Esophagus (tissue), 2 donors: ENCODE data around the gene WARS2. TPM values are rescaled to one million over a fixed set of nuclear protein-coding genes. Genes with fewer than 3 reads are reported as not detected.

ENCODE experiments used
- H3K27ac ChIP-seq, 2 donors: one replicate each; pipeline ENCODE4 v1.5.1; 2013; ENCODE audit warnings: low read depth in 2 of 2, mild to moderate bottlenecking in 2 of 2, inconsistent platforms in 1 of 2, low read length in 1 of 2, moderate library complexity in 1 of 2
- H3K27me3 ChIP-seq, 2 donors: one replicate each; pipeline ENCODE4 v1.6.1; 2013; ENCODE audit warnings: low read length in 2 of 2, control low read depth in 1 of 2, mild to moderate bottlenecking in 1 of 2; ENCODE audit not compliant: insufficient read depth in 2 of 2, control insufficient read depth in 1 of 2
- H3K36me3 ChIP-seq, 2 donors: one replicate each; pipeline ENCODE4 v1.6.1; 2013; ENCODE audit warnings: low read length in 1 of 2; ENCODE audit not compliant: control insufficient read depth in 2 of 2, insufficient read depth in 2 of 2
- H3K4me1 ChIP-seq, 2 donors: one replicate each; pipeline ENCODE4 v1.6.1; 2013; ENCODE audit warnings: low read length in 1 of 2; ENCODE audit not compliant: control insufficient read depth in 2 of 2, insufficient read depth in 2 of 2
- H3K4me3 ChIP-seq, 2 donors: one replicate each; pipeline ENCODE4 v1.5.1; 2013; ENCODE audit warnings: low read length in 2 of 2, mild to moderate bottlenecking in 2 of 2, low read depth in 1 of 2, moderate library complexity in 1 of 2
- H3K9me3 ChIP-seq, 2 donors: one replicate each; pipeline ENCODE4 v1.6.1; 2013; ENCODE audit warnings: mild to moderate bottlenecking in 2 of 2, low read depth in 1 of 2, low read length in 1 of 2, moderate library complexity in 1 of 2; ENCODE audit not compliant: control insufficient read depth in 2 of 2, insufficient read depth in 1 of 2
- WGBS, 2 donors: extraction: QIAGEN DNeasy Blood & Tissue Kit; methylation state at CpG; one replicate each; pipeline ENCODE4 v1.1.7; 2013; 5-methylcytosine and 5-hydroxymethylcytosine counted together
- polyA plus RNA-seq, 2 donors: library from polyadenylated mRNA; stranded (reverse); fragments of 200-250 nt; gene quantifications; one replicate each; pipeline ENCODE4 v1.2.3, GENCODE V29; 2013
- donor health status: healthy with polysubstance abuse.
- donor health status: Bipolar disorder and iron deficiency.

WARS2 gene
- polyA plus RNA-seq, 2 donors: 3.4 to 5.0 TPM

- Histone ChIP-seq H3K27ac (no peak overlapping the region), H3K36me3 (no peaks in the 10 kb centered on the region), H3K9me3 (no peaks in the 10 kb centered on the region), H3K4me1 (no peaks in the 10 kb centered on the region), H3K27me3 (no peaks in the 10 kb centered on the region), H3K4me3 (no peak overlapping the region)
- 53 to 67% methylated on average over 1 of the region's 1 CpG for WGBS, 2 donors
Observed at GRCh38 chr1:119083479-119083878, 57.0 kb downstream of the WARS2 start.

- WGBS, 2 donors: 84 to 86% methylated on average over 3 of the region's 3 CpGs
- H3K27me3 ChIP-seq: no peaks in the 10 kb centered on the region
- no peaks in the 10 kb centered on the region for H3K36me3 ChIP-seq
- no peak overlapping the region for H3K27ac ChIP-seq
- no peak overlapping the region for H3K4me3 ChIP-seq
- H3K4me1 ChIP-seq: no peaks in the 10 kb centered on the region
- no peaks in the 10 kb centered on the region for H3K9me3 ChIP-seq
Observed at GRCh38 chr1:119081700-119082099, 58.8 kb downstream of the WARS2 start.

- Histone ChIP-seq H3K27me3 (no peaks in the 10 kb centered on the region), H3K9me3 (no peaks in the 10 kb centered on the region)
Observed at GRCh38 chr1:119081267-119081666, 59.2 kb downstream of the WARS2 start.

GRCh38 chr1:119080586-119080985, 59.9 kb downstream of the WARS2 start:
- no peak overlapping the region for H3K27ac ChIP-seq
- 39 to 44% methylated on average over 4 of the region's 4 CpGs for WGBS, 2 donors
- H3K4me3 ChIP-seq: no peak overlapping the region
- H3K36me3 ChIP-seq: no peaks in the 10 kb centered on the region
- no peaks in the 10 kb centered on the region for H3K27me3 ChIP-seq
- H3K9me3 ChIP-seq: no peaks in the 10 kb centered on the region
- no peaks in the 10 kb centered on the region for H3K4me1 ChIP-seq

More at GRCh38 chr1:119081267-119081666, 59.2 kb downstream of the WARS2 start:
- Histone ChIP-seq H3K4me1 (no peaks in the 10 kb centered on the region), H3K27ac (no peak overlapping the region), H3K36me3 (no peaks in the 10 kb centered on the region), H3K4me3 (no peak overlapping the region)

GRCh38 chr1:119079881-119080280, 60.6 kb downstream of the WARS2 start:
- H3K4me3 ChIP-seq: no peak overlapping the region
- no peaks in the 10 kb centered on the region for H3K4me1 ChIP-seq
- no peaks in the 10 kb centered on the region for H3K9me3 ChIP-seq
- H3K36me3 ChIP-seq: no peaks in the 10 kb centered on the region
- H3K27ac ChIP-seq: no peak overlapping the region
- no peaks in the 10 kb centered on the region for H3K27me3 ChIP-seq
- WGBS, 2 donors: 97 to 100% methylated on average over 1 of the region's 1 CpG

- Histone ChIP-seq H3K9me3 (no peaks in the 10 kb centered on the region), H3K4me1 (no peaks in the 10 kb centered on the region), H3K4me3 (no peak overlapping the region), H3K27ac (no peak overlapping the region), H3K27me3 (no peaks in the 10 kb centered on the region), H3K36me3 (no peaks in the 10 kb centered on the region)
- WGBS, 2 donors: 25 to 55% methylated on average over 1 of the region's 1 CpG
Observed at GRCh38 chr1:119075614-119076013, 64.8 kb downstream of the WARS2 start.

DNA sequence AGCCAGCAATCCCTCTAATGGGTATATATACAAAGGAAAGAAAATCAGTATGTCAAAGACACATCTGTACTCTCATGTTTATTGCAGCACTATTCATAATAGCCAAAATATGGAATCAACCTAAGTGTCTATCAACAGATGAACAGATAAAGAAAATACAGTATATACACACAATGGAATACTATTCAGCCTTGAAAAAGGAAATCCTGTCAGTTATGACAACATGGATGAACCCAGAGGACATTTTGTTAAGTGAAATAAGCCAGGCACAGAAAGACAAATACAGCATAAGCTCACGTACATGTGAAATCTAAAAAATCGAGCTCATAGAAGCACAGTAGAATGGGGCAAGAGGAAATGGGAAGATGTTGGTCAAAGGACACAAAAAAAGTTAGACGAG, 69.1 kb downstream of the WARS2 start:
- Histone ChIP-seq H3K9me3 (no peaks in the 10 kb centered on the region), H3K27me3 (no peaks in the 10 kb centered on the region), H3K4me1 (no peaks in the 10 kb centered on the region), H3K27ac (no peak overlapping the region), H3K4me3 (no peak overlapping the region), H3K36me3 (no peaks in the 10 kb centered on the region)
- WGBS, 2 donors: 99% methylated on average over 3 of the region's 3 CpGs

- no peaks in the 10 kb centered on the region for H3K9me3 ChIP-seq
- no peak overlapping the region for H3K4me3 ChIP-seq
- WGBS, 2 donors: 80 to 93% methylated on average over 5 of the region's 5 CpGs
Observed at GRCh38 chr1:119069682-119070081, 70.8 kb downstream of the WARS2 start.

DNA sequence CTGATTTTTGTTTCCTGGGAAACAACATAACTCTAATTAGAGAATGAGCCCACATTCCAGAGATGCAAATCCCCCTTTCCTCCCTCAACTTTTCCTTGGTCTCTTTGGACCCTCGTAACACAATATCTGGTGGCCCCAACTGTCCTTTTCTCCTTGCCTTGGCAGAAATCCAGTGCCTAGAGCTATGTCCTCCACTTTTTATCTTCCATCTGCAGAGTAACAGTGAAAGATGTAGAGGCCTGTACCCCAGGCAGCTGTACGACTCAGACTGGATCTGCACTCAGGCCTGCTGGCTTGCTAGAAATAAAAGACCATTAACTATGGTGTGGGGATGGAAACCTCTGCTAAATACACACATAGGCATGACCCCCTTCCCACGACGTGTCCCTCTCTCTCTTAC, 72.0 kb downstream of the WARS2 start:
- Histone ChIP-seq H3K27ac (no peak overlapping the region), H3K9me3 (no peaks in the 10 kb centered on the region), H3K4me1 (no peaks in the 10 kb centered on the region), H3K27me3 (no peaks in the 10 kb centered on the region), H3K36me3 (no peaks in the 10 kb centered on the region), H3K4me3 (no peak overlapping the region)
- WGBS, 2 donors: 88% methylated on average over 4 of the region's 4 CpGs

More at GRCh38 chr1:119069682-119070081, 70.8 kb downstream of the WARS2 start:
- H3K4me1 ChIP-seq: no peaks in the 10 kb centered on the region
- H3K36me3 ChIP-seq: no peaks in the 10 kb centered on the region
- H3K27me3 ChIP-seq: no peaks in the 10 kb centered on the region
- H3K27ac ChIP-seq: no peak overlapping the region

- Histone ChIP-seq H3K4me1 (no peaks in the 10 kb centered on the region), H3K27me3 (no peaks in the 10 kb centered on the region), H3K9me3 (no peaks in the 10 kb centered on the region), H3K27ac (no peak overlapping the region), H3K36me3 (no peaks in the 10 kb centered on the region), H3K4me3 (no peak overlapping the region)
Observed at GRCh38 chr1:119061700-119062099, 78.8 kb downstream of the WARS2 start.
